ENCODE data around the gene ODAM.
"Not testable (repeated sequence)": the region's sequence is repeated elsewhere in the genome, so short reads cannot be mapped to it uniquely, and the experiment has no call there.

ODAM gene

GRCh38 chr4:70225824-70226223, 30.3 kb downstream of the ODAM start, which contains the start of gene FDCSP:
Gene FDCSP (plus strand): TSS chr4:70226124. CDS start chr4:70231195, 5,071 bp downstream.
- no peak within 1 kb of the TSS for H3K4me3 ChIP-seq (ENCODE audit: insufficient read length, low read depth)
- no peaks in the 10 kb centered on the region for H3K27me3 ChIP-seq (ENCODE audit: insufficient read depth, insufficient read length)
- no peak within 1 kb of the TSS for H3K9ac ChIP-seq (ENCODE audit: insufficient read length, low read depth)
- no peaks in the 10 kb centered on the region for H3K9me3 ChIP-seq (ENCODE audit: insufficient read depth, low read length)
- no peaks in the 10 kb centered on the region for H3K36me3 ChIP-seq (ENCODE audit: insufficient read depth, insufficient read length, low read length)
- DNase-seq (ENCODE audit: low read depth, low spot score), result no peak
- no peaks in the 10 kb centered on the region for H3K4me1 ChIP-seq (ENCODE audit: insufficient read depth, insufficient read length)
- TF ChIP-seq ZNF274 (IDR thresholded peaks at IDR 0.05; ENCODE audit: low read depth, low read length) (no peak), SUZ12 (IDR thresholded peaks at IDR 0.05; ENCODE audit: extremely low read depth, insufficient read depth, insufficient read length) (no peak), YY1 (IDR thresholded peaks at IDR 0.05; ENCODE audit: insufficient read depth, insufficient read length) (no peak)

- no peak overlapping the region for H3K9ac ChIP-seq (ENCODE audit: insufficient read length, low read depth)
- H3K36me3 ChIP-seq (ENCODE audit: insufficient read depth, insufficient read length, low read length), result no peaks in the 10 kb centered on the region
- DNase-seq (ENCODE audit: low read depth, low spot score), result no peak
- H3K27me3 ChIP-seq (ENCODE audit: insufficient read depth, insufficient read length), result no peaks in the 10 kb centered on the region
- no peaks in the 10 kb centered on the region for H3K9me3 ChIP-seq (ENCODE audit: insufficient read depth, low read length)
- no peak for TF ChIP-seq YY1 (IDR thresholded peaks at IDR 0.05; ENCODE audit: insufficient read depth, insufficient read length)
- no peak for TF ChIP-seq SUZ12 (IDR thresholded peaks at IDR 0.05; ENCODE audit: extremely low read depth, insufficient read depth, insufficient read length)
- H3K4me1 ChIP-seq (ENCODE audit: insufficient read depth, insufficient read length), result no peaks in the 10 kb centered on the region
- H3K4me3 ChIP-seq (ENCODE audit: insufficient read length, low read depth), result no peak overlapping the region
These were observed 40.6 kb downstream of the ODAM start for GRCh38 chr4:70236125-70236524.

- DNase-seq (ENCODE audit: low read depth, low spot score), result no peak
- no peaks in the 10 kb centered on the region for H3K4me1 ChIP-seq (ENCODE audit: insufficient read depth, insufficient read length)
- H3K9ac ChIP-seq (ENCODE audit: insufficient read length, low read depth), result no peak overlapping the region
- no peaks in the 10 kb centered on the region for H3K27me3 ChIP-seq (ENCODE audit: insufficient read depth, insufficient read length)
- no peak overlapping the region for H3K4me3 ChIP-seq (ENCODE audit: insufficient read length, low read depth)
- TF ChIP-seq ZNF274 (IDR thresholded peaks at IDR 0.05; ENCODE audit: low read depth, low read length), result no peak
- no peak for TF ChIP-seq SUZ12 (IDR thresholded peaks at IDR 0.05; ENCODE audit: extremely low read depth, insufficient read depth, insufficient read length)
- TF ChIP-seq YY1 (IDR thresholded peaks at IDR 0.05; ENCODE audit: insufficient read depth, insufficient read length), result no peak
- H3K9me3 ChIP-seq (ENCODE audit: insufficient read depth, low read length), result no peaks in the 10 kb centered on the region
- no peaks in the 10 kb centered on the region for H3K36me3 ChIP-seq (ENCODE audit: insufficient read depth, insufficient read length, low read length)
These were observed 43.8 kb downstream of the ODAM start for GRCh38 chr4:70239131-70239883.

- H3K9ac ChIP-seq (ENCODE audit: insufficient read length, low read depth), result no peak overlapping the region
- DNase-seq (ENCODE audit: low read depth, low spot score), result no peak
- H3K36me3 ChIP-seq (ENCODE audit: insufficient read depth, insufficient read length, low read length), result no peaks in the 10 kb centered on the region
- H3K4me1 ChIP-seq (ENCODE audit: insufficient read depth, insufficient read length), result no peaks in the 10 kb centered on the region
- no peak overlapping the region for H3K4me3 ChIP-seq (ENCODE audit: insufficient read length, low read depth)
- no peaks in the 10 kb centered on the region for H3K9me3 ChIP-seq (ENCODE audit: insufficient read depth, low read length)
- no peaks in the 10 kb centered on the region for H3K27me3 ChIP-seq (ENCODE audit: insufficient read depth, insufficient read length)
- TF ChIP-seq ZNF274 (IDR thresholded peaks at IDR 0.05; ENCODE audit: low read depth, low read length) (no peak), YY1 (IDR thresholded peaks at IDR 0.05; ENCODE audit: insufficient read depth, insufficient read length) (no peak), SUZ12 (IDR thresholded peaks at IDR 0.05; ENCODE audit: extremely low read depth, insufficient read depth, insufficient read length) (no peak)
These were observed 44.5 kb downstream of the ODAM start for GRCh38 chr4:70239884-70240591.

GRCh38 chr4:70242297-70242696, 46.8 kb downstream of the ODAM start, which contains the start of gene CSN3:
Gene CSN3 (plus strand): TSS chr4:70242597. CDS start chr4:70244820, 2,223 bp downstream.
- not testable (repeated sequence) for H3K27me3 ChIP-seq (ENCODE audit: insufficient read depth, insufficient read length); DNase-seq (ENCODE audit: low read depth, low spot score); H3K4me1 ChIP-seq (ENCODE audit: insufficient read depth, insufficient read length); H3K9me3 ChIP-seq (ENCODE audit: insufficient read depth, low read length); H3K4me3 ChIP-seq (ENCODE audit: insufficient read length, low read depth); H3K36me3 ChIP-seq (ENCODE audit: insufficient read depth, insufficient read length, low read length); H3K9ac ChIP-seq (ENCODE audit: insufficient read length, low read depth)

GRCh38 chr4:70243091-70243490, 47.6 kb downstream of the ODAM start:
- H3K27me3 ChIP-seq (ENCODE audit: insufficient read depth, insufficient read length), result no peaks in the 10 kb centered on the region
- TF ChIP-seq YY1 (IDR thresholded peaks at IDR 0.05; ENCODE audit: insufficient read depth, insufficient read length), result no peak
- TF ChIP-seq SUZ12 (IDR thresholded peaks at IDR 0.05; ENCODE audit: extremely low read depth, insufficient read depth, insufficient read length), result no peak
- TF ChIP-seq ZNF274 (IDR thresholded peaks at IDR 0.05; ENCODE audit: low read depth, low read length), result no peak
- no peaks in the 10 kb centered on the region for H3K9me3 ChIP-seq (ENCODE audit: insufficient read depth, low read length)
- H3K36me3 ChIP-seq (ENCODE audit: insufficient read depth, insufficient read length, low read length), result no peaks in the 10 kb centered on the region
- H3K4me3 ChIP-seq (ENCODE audit: insufficient read length, low read depth), result no peak overlapping the region
- DNase-seq (ENCODE audit: low read depth, low spot score), result no peak
- no peaks in the 10 kb centered on the region for H3K4me1 ChIP-seq (ENCODE audit: insufficient read depth, insufficient read length)
- no peak overlapping the region for H3K9ac ChIP-seq (ENCODE audit: insufficient read length, low read depth)

- H3K9ac ChIP-seq (ENCODE audit: insufficient read length, low read depth), result no peak overlapping the region
- no peak for DNase-seq (ENCODE audit: low read depth, low spot score)
- TF ChIP-seq SUZ12 (IDR thresholded peaks at IDR 0.05; ENCODE audit: extremely low read depth, insufficient read depth, insufficient read length), result no peak
- TF ChIP-seq YY1 (IDR thresholded peaks at IDR 0.05; ENCODE audit: insufficient read depth, insufficient read length), result no peak
- H3K4me3 ChIP-seq (ENCODE audit: insufficient read length, low read depth), result no peak overlapping the region
- no peaks in the 10 kb centered on the region for H3K9me3 ChIP-seq (ENCODE audit: insufficient read depth, low read length)
- no peaks in the 10 kb centered on the region for H3K27me3 ChIP-seq (ENCODE audit: insufficient read depth, insufficient read length)
- H3K4me1 ChIP-seq (ENCODE audit: insufficient read depth, insufficient read length), result no peaks in the 10 kb centered on the region
- H3K36me3 ChIP-seq (ENCODE audit: insufficient read depth, insufficient read length, low read length), result no peaks in the 10 kb centered on the region
These were observed 55.9 kb downstream of the ODAM start for GRCh38 chr4:70251250-70251944.

All from NT2/D1 (cell line).